IgD-negative memory B cell (primary cell): ENCODE measurements around the gene TMEM123. TPM values are rescaled to one million over a fixed set of nuclear protein-coding genes. Genes with fewer than 3 reads are reported as not detected.

Source experiments
- H3K27ac Mint-ChIP-seq, 3 donors: one replicate each; pipeline ENCODE4 v1.8.0; 2020 to 2022; ENCODE audit warnings: mild to moderate bottlenecking in 3 of 3, mixed read lengths in 3 of 3, moderate library complexity in 1 of 3
- H3K27me3 Mint-ChIP-seq: one replicate; pipeline ENCODE4 v1.8.0; 2021; ENCODE audit warnings: mixed read lengths
- H3K36me3 Mint-ChIP-seq: one replicate; pipeline ENCODE4 v1.8.0; 2020; ENCODE audit warnings: mild to moderate bottlenecking, mixed read lengths
- H3K4me1 Mint-ChIP-seq, 3 donors: one replicate each; pipeline ENCODE4 v1.8.0; 2020 to 2022; ENCODE audit warnings: mixed read lengths in 3 of 3, mild to moderate bottlenecking in 1 of 3
- H3K4me3 Mint-ChIP-seq, 4 donors: one replicate each; pipeline ENCODE4 v1.8.0; 2020 to 2022; ENCODE audit warnings: mild to moderate bottlenecking in 4 of 4, mixed read lengths in 4 of 4, moderate library complexity in 3 of 4
- H3K9me3 Mint-ChIP-seq, 3 donors: one replicate each; pipeline ENCODE4 v1.8.0; 2020 to 2021; ENCODE audit warnings: mixed read lengths in 3 of 3, mild to moderate bottlenecking in 1 of 3
- polyA plus RNA-seq: library from polyadenylated mRNA; unstranded; fragments of 300-500 nt; fragmentation: Illumina TruSeq; gene quantifications from one replicate; pipeline ENCODE4 v1.2.3, GENCODE V29; 2021

The TMEM123 gene
- polyA plus RNA-seq, 1 donor from 2014 or later = 179 TPM

DNA sequence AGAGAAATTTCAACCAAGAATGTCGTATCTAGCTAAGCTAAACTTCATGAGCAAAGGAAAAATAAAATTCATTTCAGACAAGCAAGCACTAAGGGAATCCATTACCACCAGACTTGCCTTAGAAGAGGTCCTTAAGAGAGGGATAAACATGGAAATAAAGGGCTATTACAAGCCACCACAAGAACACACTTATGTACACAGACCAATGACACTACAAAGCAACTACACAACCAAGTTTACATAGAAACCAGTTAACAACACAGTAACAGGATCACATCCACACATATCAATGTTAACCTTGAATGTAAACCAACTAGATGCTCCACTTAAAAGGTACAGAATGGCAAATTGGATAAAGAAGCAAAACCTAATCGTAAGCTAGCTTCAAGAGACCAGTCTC is 38.0 kb downstream of the TMEM123 start:
- peaks cover 0 to 9% (median 3%) of the 10 kb centered on the region in 3 donors for H3K9me3 Mint-ChIP-seq
- no peaks in the 10 kb centered on the region for H3K27me3 Mint-ChIP-seq

DNA sequence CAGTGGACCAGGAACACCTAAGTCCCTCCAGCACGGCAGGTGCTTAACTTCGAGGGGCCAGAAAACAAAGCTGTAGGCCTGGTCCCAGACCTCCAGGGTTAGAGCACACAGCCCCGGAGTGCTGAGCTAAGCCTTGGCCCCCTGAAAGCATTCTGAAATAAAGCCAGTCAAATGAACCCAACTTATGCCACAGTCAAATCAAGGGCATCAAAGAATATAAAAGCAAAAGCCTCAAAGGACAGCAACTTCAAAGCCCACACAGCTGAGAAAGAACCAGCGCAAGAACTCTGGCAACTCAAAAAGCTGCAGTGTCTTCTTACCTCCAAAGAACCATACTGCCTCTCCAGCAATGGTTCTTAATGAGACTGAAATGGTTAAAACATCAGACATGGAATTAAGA is 39.1 kb downstream of the TMEM123 start:
- Mint-ChIP-seq H3K4me1 (peaks cover 31 to 41% (median 34%) of the 10 kb centered on the region in 3 donors), H3K4me3 (no peak overlapping the region), H3K36me3 (peaks cover 3% of the 10 kb centered on the region), H3K27me3 (no peaks in the 10 kb centered on the region), H3K27ac (no peak overlapping the region), H3K9me3 (peaks cover 0 to 3% (median 2%) of the 10 kb centered on the region in 3 donors)

More for the DNA sequence above, 38.0 kb downstream of the TMEM123 start:
- Mint-ChIP-seq H3K36me3 (peaks cover 3% of the 10 kb centered on the region), H3K4me1 (peaks cover 31 to 41% (median 34%) of the 10 kb centered on the region in 3 donors), H3K4me3 (peak overlapping the region in 2 of 4 donors; percentile 1 to 54), H3K27ac (peak overlapping the region in 1 of 3 donors; percentile 76)

DNA sequence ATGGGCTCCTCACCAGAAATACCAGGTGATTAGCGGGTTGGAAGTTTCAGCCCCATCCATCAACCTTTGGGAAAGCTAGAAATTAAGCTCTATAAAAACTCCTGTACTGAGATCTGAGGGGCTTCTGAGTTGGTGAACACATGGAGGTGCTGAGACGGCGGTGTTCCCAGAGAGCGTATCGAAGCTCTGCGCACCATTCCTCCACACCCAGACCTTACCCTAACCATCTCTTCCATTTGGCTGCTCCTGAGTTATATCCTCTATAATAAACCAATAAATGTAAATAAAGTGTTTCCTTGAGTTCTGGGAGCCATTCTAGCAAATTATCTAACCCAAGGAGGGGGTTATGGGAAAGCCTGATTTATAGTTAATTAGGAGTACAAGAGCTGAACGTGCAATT is 41.4 kb downstream of the TMEM123 start:
- H3K9me3 Mint-ChIP-seq = peaks cover 0 to 3% (median 0%) of the 10 kb centered on the region in 3 donors
- no peak overlapping the region for H3K4me3 Mint-ChIP-seq
- H3K4me1 Mint-ChIP-seq = peaks cover 27 to 34% (median 27%) of the 10 kb centered on the region in 3 donors
- H3K27ac Mint-ChIP-seq = no peak overlapping the region
- H3K36me3 Mint-ChIP-seq = peaks cover 2% of the 10 kb centered on the region
- no peaks in the 10 kb centered on the region for H3K27me3 Mint-ChIP-seq

DNA sequence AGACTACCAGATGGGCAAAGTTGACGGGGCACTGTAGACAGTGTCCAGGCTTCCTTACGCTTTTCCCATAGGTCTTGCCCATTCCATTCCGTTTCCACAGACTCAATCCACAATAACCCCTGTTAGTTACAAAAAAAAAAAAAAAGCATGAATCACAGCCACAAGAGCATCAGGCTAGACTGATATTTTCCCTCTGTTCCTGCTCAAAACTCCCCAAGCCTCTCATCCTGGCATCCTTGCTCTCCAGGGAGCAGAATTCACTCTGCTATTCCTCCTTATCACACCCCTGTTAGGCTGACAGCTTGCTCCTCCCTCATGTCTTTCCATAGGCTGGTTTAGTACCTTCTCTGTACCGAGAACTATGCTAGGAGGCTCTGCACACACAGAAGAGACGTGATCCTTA is 42.2 kb downstream of the TMEM123 start:
- peaks cover 0 to 2% (median 0%) of the 10 kb centered on the region in 3 donors for H3K9me3 Mint-ChIP-seq
- peaks cover 2% of the 10 kb centered on the region for H3K36me3 Mint-ChIP-seq
- H3K27me3 Mint-ChIP-seq = no peaks in the 10 kb centered on the region
- no peak overlapping the region for H3K27ac Mint-ChIP-seq
- H3K4me1 Mint-ChIP-seq = peaks cover 24 to 30% (median 29%) of the 10 kb centered on the region in 3 donors
- H3K4me3 Mint-ChIP-seq = peak overlapping the region in 1 of 4 donors; percentile 39

DNA sequence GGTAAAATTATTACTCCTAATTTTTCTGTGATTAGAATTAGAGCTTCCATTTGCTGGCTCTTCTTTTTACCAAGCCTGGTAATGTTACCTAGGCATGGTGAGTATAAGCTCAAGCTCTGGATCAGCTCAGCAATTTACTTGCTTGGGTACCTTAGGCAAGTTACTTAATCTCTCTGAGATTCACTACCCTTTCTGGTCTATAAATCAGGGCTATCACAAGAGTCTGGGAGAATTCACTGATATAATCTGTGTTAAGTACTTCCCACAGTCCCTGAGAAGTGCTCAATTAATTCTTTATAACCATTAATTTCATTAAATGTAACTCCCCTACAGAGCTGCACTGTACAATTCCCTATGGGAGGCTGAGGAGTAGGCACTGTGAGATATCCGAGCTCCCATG is 44.2 kb downstream of the TMEM123 start:
- H3K9me3 Mint-ChIP-seq = no peaks in the 10 kb centered on the region
- no peak overlapping the region for H3K27ac Mint-ChIP-seq
- H3K27me3 Mint-ChIP-seq = no peaks in the 10 kb centered on the region
- H3K4me1 Mint-ChIP-seq = peaks cover 12 to 18% (median 15%) of the 10 kb centered on the region in 3 donors
- H3K36me3 Mint-ChIP-seq = peaks cover 5% of the 10 kb centered on the region
- H3K4me3 Mint-ChIP-seq = no peak overlapping the region

DNA sequence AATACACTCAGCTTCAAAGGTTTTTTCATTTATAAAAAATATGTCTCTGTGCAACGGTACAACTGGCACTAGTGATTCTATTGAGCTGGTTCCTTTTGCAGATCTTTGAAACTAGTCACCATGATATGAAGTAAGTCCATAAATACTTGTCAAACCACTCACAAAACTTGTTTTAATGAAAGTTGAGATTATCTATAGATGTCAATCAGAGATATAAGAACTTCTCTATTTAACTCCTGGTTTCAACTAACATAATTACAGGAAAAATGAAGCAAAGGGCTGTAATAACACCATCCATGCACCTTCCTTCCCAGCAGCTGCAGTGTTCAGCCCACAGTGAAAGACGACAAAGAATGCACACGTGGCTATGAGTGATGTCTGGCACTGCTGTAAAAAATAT is 44.7 kb downstream of the TMEM123 start:
- Mint-ChIP-seq H3K27ac (peak overlapping the region in 2 of 3 donors; percentile 67), H3K4me3 (no peak overlapping the region), H3K4me1 (peaks cover 14 to 21% (median 15%) of the 10 kb centered on the region in 3 donors), H3K9me3 (no peaks in the 10 kb centered on the region), H3K36me3 (peaks cover 5% of the 10 kb centered on the region), H3K27me3 (no peaks in the 10 kb centered on the region)

DNA sequence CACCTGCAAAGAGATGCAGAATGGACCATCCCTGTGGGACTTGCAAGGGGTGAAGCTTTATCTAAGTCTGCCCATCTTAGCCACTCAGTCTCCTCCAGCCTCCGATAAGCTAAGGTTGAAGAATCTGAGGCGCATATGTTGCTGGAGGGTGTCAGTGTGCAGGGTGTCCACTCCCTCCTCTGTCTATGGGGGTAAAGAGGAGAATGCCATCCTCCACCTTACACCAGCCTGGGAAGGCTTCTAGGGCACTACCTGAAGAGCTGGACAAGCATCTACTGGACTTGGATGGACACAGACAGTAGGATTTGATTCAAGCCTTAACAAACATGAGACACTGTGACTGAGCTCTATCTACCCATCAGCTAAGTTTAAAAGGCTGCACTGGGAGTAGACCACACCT is 46.5 kb downstream of the TMEM123 start:
- Mint-ChIP-seq H3K9me3 (no peaks in the 10 kb centered on the region), H3K27ac (no peak overlapping the region), H3K4me3 (no peak overlapping the region), H3K27me3 (no peaks in the 10 kb centered on the region), H3K4me1 (peaks cover 12 to 28% (median 18%) of the 10 kb centered on the region in 3 donors), H3K36me3 (peaks cover 5% of the 10 kb centered on the region)

DNA sequence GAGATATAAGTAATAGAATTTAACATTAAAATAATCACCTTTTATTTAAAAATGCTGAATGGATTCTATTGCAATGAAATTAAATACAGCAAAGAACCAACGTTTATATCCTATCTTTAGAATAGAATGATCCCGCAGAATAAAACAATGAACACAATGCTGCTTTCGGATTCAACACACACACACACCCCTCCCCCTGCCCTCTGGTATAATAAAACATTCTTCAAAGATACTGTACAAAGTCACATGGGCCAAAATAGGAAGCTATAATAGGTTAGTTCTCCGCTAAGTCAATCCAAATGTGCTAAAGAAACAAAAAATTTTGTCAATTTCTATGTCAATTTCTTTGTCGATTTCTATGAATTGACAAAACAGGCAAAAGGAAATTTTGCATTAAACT is 47.1 kb downstream of the TMEM123 start:
- H3K4me3 Mint-ChIP-seq = no peak overlapping the region
- peaks cover 8% of the 10 kb centered on the region for H3K36me3 Mint-ChIP-seq
- H3K27me3 Mint-ChIP-seq = no peaks in the 10 kb centered on the region

DNA sequence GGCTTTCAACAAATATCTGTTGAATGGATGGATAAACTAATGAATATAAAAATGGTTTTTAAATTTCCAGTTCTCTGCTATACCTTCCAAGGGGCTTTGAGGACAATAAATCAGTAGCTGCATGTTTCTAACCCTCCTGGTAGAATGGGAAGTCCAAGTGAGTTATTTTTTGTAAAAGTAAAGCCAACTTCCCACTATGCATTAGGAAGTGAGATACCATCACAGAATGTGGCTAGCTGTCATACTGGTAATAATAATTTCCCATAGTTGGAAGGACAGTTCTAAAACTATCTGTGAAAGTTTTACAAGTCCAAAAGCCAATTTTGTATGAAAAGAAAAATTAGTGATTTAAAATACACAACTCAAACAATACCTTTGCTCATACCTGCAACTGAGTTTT is 50.0 kb downstream of the TMEM123 start:
- no peaks in the 10 kb centered on the region for H3K27me3 Mint-ChIP-seq
- no peaks in the 10 kb centered on the region for H3K9me3 Mint-ChIP-seq
- H3K27ac Mint-ChIP-seq = peak overlapping the region in 1 of 3 donors; percentile 30
- H3K36me3 Mint-ChIP-seq = peaks cover 11% of the 10 kb centered on the region
- no peak overlapping the region for H3K4me3 Mint-ChIP-seq
- peaks cover 8 to 22% (median 18%) of the 10 kb centered on the region in 3 donors for H3K4me1 Mint-ChIP-seq

More for the DNA sequence above, 47.1 kb downstream of the TMEM123 start:
- Mint-ChIP-seq H3K4me1 (peaks cover 12 to 27% (median 18%) of the 10 kb centered on the region in 3 donors), H3K9me3 (no peaks in the 10 kb centered on the region), H3K27ac (no peak overlapping the region)

DNA sequence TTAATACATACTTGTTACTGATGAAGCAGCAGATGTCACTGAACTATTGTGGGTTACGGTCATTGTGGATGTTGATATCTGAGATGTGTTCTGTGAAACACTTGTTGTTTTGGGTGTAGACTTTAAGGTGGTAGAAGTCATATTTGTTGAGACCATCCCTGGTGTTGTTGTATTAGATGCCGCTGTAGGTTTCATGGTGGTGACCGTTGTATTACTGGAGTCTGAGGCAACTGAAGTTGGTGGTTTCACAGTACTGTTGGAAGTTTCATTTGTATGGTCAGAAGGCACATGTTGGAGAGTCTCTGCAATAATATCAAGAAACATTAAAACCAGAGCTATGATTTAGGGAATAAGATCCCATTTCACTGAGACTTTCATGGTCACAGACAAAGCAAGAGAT is 50.7 kb downstream of the TMEM123 start:
- peaks cover 11 to 20% (median 17%) of the 10 kb centered on the region in 3 donors for H3K4me1 Mint-ChIP-seq
- peaks cover 11% of the 10 kb centered on the region for H3K36me3 Mint-ChIP-seq
- H3K27ac Mint-ChIP-seq = peak overlapping the region in 1 of 3 donors; percentile 30
- no peaks in the 10 kb centered on the region for H3K9me3 Mint-ChIP-seq
- H3K4me3 Mint-ChIP-seq = no peak overlapping the region
- H3K27me3 Mint-ChIP-seq = no peaks in the 10 kb centered on the region

DNA sequence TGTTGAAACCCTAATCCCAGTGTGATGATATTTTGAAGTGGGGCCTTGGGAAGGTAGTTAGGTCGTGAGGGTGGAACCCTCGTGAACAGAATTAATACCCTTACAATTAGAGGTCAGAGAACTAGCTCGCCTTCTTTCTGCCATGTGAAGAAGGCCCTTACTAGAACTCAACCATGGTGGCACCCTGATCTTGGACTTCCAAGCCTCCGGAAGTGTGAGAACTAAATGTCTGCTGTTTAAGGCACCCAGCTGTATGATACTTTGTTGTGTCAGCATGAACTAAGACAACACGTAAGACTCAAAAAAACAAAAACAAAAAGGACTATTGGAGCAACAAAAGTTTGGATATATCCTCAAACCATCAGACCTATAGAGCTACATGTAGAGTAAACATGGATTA is 52.0 kb downstream of the TMEM123 start:
- Mint-ChIP-seq H3K27ac (peak overlapping the region in 1 of 3 donors; percentile 71), H3K4me3 (no peak overlapping the region), H3K4me1 (peaks cover 15 to 27% (median 19%) of the 10 kb centered on the region in 3 donors), H3K27me3 (no peaks in the 10 kb centered on the region), H3K9me3 (no peaks in the 10 kb centered on the region), H3K36me3 (peaks cover 11% of the 10 kb centered on the region)

DNA sequence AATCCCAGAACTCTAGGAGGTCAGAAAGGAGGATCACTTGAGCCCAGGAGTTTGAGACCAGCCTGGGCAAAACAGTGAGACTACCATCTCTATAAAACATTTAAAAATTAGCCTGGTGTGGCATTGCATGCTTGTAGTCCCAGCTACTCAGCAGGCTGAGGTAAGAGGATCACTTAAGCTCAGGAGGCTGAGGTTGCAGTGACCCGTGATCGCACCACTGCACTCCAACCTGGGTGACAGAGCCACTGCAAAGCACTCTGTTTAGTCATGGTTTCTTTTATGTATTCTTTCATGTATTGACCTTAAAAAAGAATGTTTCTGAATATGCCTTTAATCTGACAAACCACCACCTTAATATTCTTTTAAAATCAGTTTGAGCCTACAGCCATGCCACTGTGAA is 53.4 kb downstream of the TMEM123 start:
- Mint-ChIP-seq H3K9me3 (no peaks in the 10 kb centered on the region), H3K4me1 (peaks cover 13 to 27% (median 17%) of the 10 kb centered on the region in 3 donors), H3K27me3 (no peaks in the 10 kb centered on the region), H3K27ac (no peak overlapping the region), H3K36me3 (peaks cover 12% of the 10 kb centered on the region), H3K4me3 (no peak overlapping the region)

DNA sequence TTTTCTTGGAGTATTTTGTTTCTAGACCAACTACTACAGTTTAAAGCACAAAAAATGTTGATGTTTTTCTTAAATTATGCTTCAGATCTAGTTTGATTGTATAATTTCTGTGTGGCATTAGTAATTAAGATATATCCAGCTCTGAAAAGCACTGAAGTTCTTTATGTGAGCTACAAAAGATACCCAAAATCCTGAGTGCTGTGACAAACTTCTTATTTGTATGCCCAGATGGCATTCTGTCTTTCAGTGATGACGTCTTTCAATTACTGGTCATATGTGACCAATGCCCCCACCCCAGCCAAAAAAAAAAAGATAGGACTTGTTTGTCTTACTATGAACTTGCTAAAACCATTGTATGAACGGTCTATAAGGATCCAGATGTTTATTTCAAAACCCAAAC is 54.3 kb downstream of the TMEM123 start:
- Mint-ChIP-seq H3K27ac (no peak overlapping the region), H3K36me3 (peaks cover 10% of the 10 kb centered on the region), H3K4me1 (peaks cover 13 to 22% (median 15%) of the 10 kb centered on the region in 3 donors), H3K9me3 (no peaks in the 10 kb centered on the region), H3K27me3 (no peaks in the 10 kb centered on the region), H3K4me3 (no peak overlapping the region)

DNA sequence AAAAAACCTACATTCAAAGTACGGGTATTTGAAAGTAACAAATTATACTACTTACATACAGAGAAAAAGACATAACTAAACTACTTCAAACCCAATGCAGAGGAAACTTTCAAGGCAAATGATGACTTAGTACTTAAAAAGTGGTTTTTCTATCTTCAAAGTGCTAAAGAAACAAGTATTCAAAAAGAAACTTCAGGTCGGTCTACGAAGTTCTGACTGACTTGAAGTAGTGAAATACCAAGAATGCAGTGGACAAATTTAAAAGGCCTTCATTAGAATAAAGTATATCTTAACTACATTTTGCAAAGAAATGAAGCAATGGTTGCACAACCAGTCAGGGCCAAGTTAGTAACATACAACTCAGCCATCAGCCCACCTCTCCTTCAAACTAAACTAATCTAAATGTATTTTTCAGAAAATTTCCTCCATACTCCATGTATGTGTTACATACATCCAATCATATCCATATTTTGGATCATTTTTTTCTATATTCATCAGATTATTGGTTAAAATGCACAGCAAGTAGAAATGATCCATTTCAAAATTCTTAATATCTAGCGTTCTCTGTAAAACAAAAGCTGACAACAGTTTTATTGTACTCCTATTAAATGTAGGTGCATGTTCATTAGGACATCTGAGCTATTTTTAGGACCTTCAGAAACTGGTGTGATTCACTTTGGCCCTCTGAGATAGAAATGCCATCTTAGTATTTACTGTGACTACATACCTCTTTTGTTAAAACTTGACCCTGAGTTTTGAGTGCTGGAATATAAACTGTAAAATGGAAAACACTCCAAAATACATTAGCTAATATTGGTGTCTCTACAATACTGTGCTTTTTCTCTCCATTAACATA is 55.6 kb downstream of the TMEM123 start:
- Mint-ChIP-seq H3K27me3 (no peaks in the 10 kb centered on the region), H3K36me3 (peaks cover 11% of the 10 kb centered on the region), H3K4me1 (peaks cover 10 to 19% (median 12%) of the 10 kb centered on the region in 3 donors), H3K4me3 (no peak overlapping the region), H3K27ac (peak overlapping the region in 2 of 3 donors; percentile 53 to 71), H3K9me3 (no peaks in the 10 kb centered on the region)

DNA sequence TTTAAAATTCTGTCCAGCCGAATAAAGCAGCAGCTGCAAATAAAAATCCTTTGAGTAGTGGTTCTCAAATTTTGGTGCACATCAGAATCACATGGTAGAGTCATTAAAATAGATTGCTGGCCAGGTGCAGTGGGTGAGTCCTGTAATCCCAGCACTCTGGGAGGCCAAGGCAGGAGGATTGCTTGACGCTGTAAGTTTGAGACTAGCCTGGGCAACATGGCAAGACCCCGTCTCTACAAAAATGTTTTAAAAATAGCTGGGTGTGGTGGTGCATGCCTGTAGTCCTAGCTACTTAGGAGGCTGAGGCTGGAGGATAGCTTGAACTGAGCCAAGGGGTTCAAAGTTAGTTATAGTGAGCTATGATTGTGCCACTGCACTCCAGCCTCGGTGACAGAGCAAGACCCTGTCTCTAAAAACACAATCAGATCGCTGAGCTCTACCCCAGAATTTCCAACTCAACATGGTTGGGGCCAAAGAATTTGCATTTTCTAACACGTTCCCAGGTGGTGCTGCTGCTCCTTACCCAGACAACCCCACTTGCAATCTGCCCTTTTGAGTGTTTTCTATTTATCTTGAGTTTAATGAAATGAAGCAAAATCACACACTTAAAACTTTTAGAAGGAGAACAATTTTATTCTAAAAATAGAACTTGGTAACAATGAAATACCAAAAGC is 56.7 kb downstream of the TMEM123 start:
- peak overlapping the region in 2 of 3 donors; percentile 67 to 82 for H3K27ac Mint-ChIP-seq
- no peaks in the 10 kb centered on the region for H3K9me3 Mint-ChIP-seq
- peaks cover 12% of the 10 kb centered on the region for H3K36me3 Mint-ChIP-seq
- H3K4me3 Mint-ChIP-seq = no peak overlapping the region
- peaks cover 10 to 17% (median 10%) of the 10 kb centered on the region in 3 donors for H3K4me1 Mint-ChIP-seq
- no peaks in the 10 kb centered on the region for H3K27me3 Mint-ChIP-seq
